ENCODE measurements around the gene RBFOX1.

Gene RBFOX1

DNA sequence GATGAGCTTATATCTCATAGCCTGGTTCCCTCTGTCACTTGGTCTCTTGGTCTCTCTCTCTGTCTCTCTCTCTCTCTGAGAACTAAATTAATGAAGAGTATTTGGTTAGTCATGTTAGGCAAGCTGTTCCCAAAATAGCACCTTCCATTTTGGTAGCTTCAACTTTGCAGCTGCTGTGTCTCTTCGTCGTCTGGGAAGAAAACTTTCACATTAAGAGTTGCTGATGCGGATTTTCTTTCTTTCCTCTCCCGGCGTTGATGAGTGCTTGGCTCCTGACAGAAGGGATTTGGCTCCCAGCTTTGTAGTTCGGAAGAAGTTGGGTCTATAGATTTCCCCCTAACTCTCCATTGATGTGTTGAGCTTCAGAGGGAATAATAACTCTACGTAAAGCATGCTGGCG lies at the start of gene RBFOX1:
Gene RBFOX1, plus strand, starts transcription at position 235 of the 400 bp plus-strand sequence.
- DNase-seq (ENCODE audit: low read depth), result no peak

DNA sequence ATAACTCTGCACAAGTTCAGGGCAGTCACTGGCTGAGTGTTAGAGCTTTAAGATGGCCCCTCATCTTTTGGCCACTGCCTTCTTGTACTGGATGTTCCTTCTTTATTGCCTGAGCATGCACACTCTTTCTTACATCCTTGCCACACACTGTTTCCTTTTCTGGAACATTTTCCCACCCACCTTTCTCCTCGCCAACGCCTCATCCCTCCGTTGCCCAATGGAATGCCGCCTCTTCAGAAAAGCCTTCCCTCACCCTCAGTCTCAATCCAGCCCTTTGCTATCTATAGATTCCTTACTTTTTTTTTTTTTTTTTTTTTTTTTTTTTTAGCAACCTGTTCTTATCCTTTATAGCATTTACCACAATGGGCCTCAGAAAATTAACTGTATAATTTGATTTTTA lies 47.9 kb upstream of the RBFOX1 start:
- no peak for DNase-seq (ENCODE audit: low read depth)

DNA sequence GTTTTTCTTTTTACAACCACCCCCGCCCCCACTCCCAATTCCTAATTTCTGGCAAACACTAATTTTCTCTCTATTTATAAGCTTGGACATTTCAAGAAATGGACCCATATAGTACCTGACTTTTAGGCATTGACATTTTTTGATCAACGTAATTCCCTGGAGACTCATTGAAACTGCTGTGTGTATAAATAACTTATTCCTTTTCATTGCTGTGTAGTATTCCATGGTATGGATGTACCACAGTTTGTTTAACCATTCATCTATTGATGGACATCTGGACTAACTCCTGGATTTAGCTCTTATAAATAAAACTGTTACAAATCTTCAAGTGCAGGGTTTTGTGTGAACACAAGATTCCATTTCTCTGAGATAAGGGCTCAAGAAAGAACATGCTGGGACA lies 47.1 kb upstream of the RBFOX1 start:
- DNase-seq (ENCODE audit: low read depth), result no peak

DNA sequence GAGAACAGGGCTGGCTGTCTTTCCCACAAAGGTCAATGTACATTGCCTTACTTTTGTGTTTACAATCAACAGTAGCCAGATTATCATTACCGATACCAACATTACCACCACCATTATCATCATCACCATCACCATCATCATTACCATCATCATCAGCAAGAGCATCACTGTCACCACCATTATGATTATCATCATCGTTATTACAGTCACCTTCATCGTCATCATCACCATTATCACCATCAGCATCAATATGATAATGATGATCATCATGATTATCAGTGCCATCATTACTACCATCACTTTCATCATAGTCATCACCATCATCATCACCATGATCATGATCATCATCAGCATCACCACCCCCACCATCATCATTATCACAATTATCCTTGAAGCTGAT lies 43.3 kb upstream of the RBFOX1 start:
- no peak for DNase-seq (ENCODE audit: low read depth)

DNA sequence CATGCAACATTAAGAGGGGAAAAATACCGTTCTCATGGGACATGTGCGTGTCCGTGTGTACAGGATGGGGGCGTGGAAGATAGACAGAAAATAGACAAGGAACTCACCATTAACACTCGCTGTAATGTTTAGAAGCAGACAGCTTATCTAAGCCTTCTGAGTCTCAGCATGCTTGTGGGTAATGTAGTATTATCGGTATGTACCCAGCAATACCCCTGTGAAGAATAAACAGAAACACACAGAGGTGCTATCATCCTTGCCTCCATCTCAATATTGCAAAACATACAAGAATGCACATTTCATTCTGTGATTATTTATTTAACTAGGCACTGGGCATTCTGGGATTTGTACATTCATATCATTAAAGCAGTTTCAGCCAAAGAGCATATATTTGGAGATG lies 42.0 kb upstream of the RBFOX1 start:
- no peak for DNase-seq (ENCODE audit: low read depth)

DNA sequence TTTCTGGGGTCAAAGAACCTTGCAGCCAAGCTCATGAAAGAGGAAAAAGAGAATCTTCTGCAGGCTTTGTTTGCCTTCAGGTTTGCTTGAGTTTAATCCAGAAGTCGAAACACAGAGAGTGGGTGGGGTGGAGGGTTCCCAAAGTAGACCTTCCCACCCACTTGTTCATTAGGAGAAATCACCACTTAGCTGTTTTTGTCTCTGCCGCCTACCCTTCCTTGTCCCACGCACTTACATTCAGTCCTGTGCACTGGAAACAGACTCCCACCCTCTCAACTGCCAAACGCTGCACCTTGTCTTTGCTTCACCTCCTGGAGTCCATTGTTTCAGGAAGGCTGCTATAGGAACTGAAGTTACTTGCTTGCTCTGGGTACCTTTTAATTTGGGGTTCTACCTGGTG lies 38.6 kb upstream of the RBFOX1 start:
- DNase-seq (ENCODE audit: low read depth), result no peak

DNA sequence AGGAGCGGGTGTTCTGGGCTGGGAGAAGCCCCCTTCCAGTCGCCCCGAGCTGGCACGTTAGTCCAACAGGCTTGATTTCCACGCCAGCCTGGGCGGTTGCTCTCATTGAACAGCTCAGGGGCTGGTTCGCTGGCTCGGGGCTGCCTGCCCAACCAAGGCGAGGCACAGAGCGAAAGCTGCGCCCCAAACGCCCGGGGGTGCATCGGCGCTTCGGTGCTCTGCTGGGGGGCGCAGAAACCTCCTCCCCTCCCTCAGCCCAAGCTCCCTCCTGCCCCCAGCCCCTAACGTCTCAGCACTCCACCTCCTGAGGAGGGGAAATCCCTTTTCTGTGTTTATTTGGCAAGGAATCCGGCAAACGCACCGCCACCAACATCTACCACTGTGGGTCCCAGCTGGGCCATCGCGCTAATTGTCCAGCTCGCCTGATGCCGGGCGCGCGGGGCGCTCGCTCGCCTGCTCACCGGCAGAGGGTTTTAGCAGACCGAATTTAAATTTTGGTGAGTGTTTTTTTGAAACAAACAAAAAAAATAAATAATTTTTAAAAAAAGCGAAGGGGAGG lies 29.5 kb upstream of the RBFOX1 start:
- DNase-seq (ENCODE audit: low read depth), result no peak

DNA sequence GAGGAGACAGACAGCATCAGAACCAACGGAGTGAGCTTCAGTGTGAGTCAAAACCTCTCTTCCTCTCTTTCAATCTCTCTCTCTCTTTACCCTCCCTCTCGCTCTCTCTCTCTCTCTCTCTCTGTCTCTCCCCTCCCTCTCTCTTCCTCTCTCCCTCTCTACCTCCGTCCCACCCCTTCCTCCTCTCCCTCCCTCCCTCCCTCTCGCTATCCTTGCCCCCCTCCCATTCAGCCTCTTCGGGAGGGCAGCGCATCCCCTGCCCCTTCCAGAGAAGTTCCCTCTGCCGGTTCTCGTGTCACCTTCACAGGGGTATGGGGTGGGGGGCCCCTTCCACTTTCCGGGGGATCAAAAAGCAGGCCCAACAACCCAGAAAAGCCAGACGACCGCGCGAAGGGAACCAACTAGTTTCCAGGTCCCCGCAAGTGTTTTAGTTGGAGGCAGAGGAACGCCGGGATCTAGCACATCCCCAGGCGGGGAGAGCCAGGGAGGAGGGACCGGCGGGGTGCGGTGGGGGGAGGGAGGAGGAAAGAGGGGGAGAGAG lies 28.9 kb upstream of the RBFOX1 start:
- DNase-seq (ENCODE audit: low read depth), result no peak

DNA sequence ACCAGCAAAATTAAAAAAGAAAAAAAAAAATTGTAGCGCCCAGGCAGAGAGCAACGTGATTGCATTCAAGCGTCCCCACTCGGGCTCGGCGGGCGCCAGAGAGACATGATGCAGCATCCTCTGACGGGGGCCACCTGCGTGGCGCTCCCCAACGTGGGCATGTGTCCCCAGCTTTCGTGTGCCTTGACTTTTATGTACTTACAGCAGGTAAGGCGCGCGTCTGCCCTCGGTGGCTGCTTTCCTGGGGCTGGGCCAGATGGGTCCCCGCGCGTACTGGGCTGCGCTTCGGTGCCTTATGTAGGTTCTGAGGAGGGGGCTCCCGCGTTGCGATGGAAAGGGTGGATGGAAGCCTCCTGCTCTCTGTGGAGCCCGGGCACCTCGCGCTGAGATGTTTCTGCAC lies 28.4 kb upstream of the RBFOX1 start:
- DNase-seq (ENCODE audit: low read depth), result no peak

DNA sequence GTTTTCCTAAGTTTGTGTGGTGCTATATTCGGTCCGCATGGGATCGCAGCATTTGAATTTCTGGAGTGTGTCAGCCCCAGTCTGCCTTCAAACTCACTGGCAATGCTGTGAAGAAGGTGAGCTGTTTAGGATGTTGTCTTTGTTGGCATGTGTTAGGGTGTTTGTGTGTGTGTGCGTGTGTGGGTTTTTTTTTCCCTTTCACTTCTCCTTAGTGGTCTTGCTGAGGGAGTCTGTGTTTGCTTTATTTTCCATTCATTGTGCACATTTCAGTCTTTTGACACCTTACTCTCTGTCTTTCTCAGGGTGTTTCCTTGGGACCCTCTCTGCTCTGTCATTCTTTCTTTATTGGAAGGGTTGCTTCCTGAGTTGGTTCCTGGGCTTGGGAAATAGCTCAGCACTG lies 27.7 kb upstream of the RBFOX1 start:
- no peak for DNase-seq (ENCODE audit: low read depth)

DNA sequence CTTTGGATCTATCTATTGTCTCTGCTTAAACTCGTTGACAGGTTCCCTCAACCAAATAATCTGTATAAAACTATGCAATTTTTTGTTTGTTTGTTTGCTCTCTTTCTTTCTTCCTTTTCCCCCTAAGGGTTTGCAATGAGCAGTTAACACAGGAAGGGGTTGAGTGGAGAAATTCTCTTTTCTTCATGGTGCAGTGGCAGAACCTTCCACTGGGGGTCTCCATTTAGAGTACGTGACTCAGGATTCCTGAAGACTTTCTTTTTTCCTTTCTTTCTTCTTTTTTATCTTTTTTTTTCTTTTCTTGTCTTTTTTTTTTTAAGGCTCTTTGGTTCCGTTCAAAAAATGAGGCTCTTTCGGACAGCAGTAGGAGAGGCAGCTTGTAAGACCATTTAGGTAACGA lies 19.5 kb upstream of the RBFOX1 start:
- no peak for DNase-seq (ENCODE audit: low read depth)

DNA sequence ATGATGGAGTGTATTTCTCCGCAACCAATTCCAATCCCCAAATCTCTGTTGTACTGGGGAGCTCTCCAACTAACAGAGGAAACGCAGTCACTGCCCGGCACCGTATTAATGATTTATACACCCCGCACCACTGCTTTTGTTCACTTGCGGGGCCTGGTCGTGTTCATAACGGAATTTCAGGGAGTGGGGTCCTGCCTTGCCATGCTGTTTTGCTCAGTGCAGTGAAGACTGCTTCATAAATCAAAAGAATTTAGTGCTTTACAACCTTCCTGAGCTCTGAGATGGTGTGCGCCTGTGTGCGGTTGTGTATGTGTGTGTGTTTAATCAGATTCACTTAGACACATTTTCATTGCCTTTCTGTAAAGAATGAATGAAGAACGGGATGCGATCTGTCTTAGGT lies 18.5 kb upstream of the RBFOX1 start:
- DNase-seq (ENCODE audit: low read depth), result no peak

DNA sequence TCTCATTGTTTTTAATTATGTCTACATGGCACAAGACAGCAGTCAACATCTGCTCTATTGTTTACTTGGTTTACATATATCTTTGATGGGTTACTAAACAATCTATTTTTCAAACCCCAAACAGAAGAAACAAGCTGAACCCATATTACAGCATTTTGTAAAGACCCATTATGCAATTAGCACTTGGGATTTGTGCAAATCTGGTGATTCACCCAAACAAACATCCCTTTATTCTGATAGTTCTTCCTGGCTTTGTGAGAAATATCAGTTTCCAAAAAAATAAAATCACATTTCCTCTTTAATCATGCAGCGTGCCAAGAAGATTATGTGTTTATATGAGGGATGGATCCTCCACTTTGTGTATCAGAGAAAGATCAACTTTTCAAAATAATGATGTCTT lies 16.8 kb upstream of the RBFOX1 start:
- DNase-seq (ENCODE audit: low read depth), result no peak

DNA sequence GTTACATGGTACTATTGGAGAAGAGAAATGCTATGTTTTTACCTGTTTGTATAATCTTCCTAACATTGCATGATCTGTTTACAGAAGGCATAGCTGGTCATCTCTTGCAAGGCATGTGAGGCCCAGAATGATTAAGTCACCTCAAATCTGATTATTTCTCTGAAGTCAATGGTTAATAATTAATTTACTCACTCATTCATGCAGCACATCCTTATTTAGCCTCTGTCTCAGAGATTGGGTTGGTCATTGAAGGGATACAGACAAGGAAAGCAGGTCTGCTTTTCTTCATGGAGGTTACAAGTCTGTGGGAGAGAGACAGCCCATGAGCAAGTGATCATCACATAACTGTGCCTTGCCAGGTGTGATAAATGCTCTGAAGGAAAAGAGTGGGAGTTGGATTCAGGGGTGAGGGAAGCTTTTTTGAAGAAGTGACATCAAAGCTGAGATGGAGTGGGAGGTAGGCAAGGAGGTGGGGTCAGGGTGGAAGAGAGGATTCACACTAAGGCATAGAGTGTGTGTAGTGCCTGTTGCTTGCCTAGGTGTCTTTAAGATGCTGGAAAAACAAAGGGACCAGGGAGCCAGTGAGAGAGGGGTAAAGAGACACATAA lies 16.3 kb upstream of the RBFOX1 start:
- DNase-seq (ENCODE audit: low read depth), result no peak

DNA sequence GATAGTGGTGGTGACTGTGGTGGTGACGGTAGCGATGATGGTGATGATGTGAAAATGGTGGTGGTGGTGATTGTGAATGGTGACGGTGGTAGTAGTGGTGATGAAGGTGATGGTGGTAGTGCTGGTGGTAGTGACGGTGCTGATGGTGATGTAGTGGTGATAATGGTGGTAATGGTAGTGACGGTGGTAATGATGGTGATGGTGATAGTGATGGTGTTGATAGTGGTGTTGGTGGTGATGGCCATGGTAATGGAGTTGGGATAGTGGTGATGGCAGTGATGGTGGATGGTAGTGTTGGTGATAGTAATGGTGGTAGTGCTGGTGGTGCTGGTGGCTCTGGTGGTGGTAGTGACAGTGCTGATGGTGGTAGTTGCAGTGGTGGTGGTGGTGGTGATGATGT lies 14.7 kb upstream of the RBFOX1 start:
- no peak for DNase-seq (ENCODE audit: low read depth)

DNA sequence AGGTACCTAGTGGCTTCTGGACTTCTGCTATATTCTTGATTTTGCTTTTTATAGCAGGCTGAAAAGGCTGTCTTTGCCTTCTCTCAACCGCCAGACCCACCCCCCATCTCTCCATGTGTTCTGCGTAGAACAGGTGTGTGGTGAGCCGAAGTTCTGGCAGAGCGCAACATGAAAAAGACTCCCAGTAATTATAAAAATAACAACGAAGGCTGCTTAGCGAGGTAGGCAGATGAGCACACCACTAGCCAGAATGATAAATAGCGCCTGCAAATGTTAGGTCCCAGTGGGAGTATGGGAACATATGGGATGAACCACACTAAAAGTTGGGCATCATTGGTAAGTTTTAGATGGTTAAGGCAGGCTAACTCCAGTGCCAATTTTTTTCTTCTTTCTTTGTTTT lies 14.0 kb upstream of the RBFOX1 start:
- DNase-seq (ENCODE audit: low read depth), result no peak

DNA sequence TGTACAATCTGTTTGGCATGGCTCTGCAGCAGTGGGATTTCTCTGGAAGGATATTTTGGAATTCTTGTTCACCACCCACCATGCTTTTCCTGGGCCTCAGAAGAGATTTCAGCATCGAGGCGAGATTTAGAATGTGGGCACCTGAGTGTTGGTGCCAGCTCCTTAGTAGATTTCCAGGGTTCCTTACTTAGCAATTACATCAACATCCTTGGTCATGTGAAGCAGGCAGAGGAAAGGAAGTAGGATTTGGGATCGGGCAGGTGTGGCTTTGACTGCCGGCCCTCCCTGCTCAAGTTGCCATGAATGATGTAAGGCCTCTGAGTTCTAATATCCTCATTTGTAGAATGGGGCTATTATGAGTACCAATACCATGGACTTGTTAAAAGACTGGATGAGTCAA lies 13.1 kb upstream of the RBFOX1 start:
- DNase-seq (ENCODE audit: low read depth), result no peak

DNA sequence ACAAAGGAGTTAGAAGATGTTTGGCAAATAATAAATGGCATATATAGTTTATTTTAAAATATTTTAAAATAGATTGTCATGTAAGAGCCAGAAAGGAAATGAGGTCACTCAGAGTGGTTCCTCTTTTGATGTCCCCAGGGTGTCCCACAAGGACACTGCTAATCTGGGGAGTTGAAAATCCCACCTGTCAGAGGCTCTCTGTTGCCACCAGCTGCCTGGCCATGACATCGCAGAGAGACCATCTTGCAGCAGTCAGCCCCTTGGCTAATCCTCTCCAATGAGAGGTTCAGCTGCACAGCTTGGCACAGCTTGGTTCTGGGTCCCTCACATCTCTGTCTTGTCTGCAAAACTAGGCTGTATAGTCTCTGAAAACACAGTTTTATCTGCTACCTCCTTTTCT lies 11.0 kb upstream of the RBFOX1 start:
- no peak for DNase-seq (ENCODE audit: low read depth)

DNA sequence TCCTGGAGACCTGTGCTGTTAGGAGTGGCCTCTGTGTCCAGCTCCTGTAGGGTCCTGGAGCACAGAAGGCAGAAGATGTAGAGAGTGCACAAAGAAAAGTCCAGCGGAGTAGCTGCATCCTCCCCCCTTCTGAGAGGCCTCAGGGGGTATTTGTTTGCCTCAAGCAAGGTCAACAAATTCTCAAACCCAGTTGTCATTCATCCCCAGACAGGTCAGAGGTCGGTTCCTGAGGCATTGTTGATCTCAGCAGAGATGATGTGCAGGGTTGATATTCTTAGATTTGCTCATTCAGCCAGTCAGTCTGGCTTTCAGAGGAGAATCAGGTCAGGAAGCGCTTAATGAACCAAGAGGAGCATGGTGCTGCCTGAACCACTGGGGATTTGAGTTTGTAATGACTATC lies 8.3 kb upstream of the RBFOX1 start:
- DNase-seq (ENCODE audit: low read depth), result no peak

DNA sequence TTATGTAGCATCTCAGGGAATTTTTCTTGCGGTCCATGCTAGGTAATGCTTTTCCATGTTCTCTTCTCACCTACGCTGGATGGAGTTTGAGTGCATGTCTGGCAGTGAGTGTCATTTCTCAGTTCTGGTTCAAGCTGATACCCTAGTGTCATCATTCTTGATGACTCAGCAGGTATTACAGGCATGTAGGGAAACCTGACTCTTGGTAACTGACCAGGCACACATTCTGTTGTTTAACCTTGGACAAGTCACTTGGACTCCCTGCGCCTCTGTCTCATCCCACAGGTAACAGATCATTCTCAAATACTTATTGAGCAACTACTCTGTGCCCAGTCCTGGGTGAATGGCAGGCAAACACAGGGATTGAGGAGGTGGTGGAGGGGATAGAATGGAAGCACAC lies 6.8 kb upstream of the RBFOX1 start:
- DNase-seq (ENCODE audit: low read depth), result no peak

DNA sequence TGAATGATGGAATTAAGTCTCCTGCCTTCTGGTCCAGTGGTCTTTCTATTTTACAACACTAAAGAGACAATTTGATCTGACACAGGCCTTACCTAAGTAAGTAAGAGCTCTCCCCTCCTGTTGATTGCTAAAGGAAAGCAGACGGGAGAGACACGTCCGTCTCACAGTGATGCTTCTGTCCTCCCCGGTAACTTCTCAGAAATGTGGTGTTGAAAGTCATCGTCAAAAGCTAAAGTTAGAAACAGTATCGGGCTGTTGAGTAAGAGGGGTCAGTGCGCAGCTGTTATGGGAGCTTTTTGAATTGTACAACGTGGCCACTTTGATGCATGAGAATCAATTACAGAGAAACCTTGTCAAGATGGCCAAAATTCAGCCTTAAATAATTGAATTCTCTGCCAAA lies 1.9 kb upstream of the RBFOX1 start:
- DNase-seq (ENCODE audit: low read depth), result no peak

DNA sequence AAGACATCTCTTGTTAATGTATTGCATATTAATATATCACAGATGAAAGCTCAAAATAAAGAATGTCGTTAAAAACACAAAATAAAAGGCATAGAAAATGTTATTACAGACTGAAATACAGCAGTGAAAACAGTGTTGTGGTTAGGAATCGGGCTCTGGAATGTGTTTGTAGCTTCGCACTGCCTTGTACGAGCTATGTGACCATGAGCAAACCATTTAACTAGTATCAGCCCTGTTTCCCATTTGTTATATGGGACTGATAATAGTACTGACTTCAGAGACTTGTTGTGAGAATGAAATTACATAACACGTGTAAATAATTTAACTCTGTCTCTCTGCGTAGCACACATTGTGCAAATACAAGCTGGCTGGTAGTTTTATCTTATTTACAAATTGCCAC lies 648 bp upstream of the RBFOX1 start:
- no peak for DNase-seq (ENCODE audit: low read depth)

DNA sequence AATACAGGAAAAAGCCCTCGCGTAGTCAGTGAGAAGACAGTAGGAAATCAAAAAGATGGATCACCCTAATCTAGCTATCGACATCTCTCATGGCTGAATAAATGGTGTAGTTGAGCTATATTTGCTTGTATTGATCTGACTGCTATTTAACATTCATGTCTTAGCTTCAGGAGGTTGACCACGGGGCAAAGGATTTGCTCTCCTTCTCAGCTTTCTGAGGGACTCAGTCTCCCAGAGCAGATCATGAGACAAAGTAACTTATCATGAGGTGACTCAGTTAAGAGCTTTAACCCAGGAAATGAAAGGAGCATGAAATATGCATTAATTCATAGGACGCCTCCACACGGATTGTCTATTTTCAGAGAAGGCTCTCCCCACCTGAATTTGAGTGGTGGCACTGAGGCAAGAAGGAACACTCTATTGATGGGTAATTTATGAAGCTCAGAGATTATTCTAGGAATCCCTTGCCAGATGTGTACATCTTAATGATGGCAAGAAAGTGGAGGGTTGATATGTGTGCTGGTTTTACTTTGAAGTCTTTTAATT lies 608 bp downstream of the RBFOX1 start:
- DNase-seq (ENCODE audit: low read depth), result no peak

All from stimulated activated CD8-positive, alpha-beta memory T cell treated with anti-CD3 and anti-CD28 coated beads, Interleukin-15, amount 100 ng/mL, for 24 hours (primary cell).